ENCODE measurements around the gene ZNF562. TPM values are rescaled to one million over a fixed set of nuclear protein-coding genes. Genes with fewer than 3 reads are reported as not detected.
A peak's percentile ranks its signal among the peaks of the same experiment; 100 is the strongest.
"Not testable (repeated sequence)": the region's sequence is repeated elsewhere in the genome, so short reads cannot be mapped to it uniquely, and the experiment has no call there.

ZNF562 gene
- total and polyA plus RNA-seq, 8 donors = 25.4 to 36.4 (median 27.6) TPM

DNA sequence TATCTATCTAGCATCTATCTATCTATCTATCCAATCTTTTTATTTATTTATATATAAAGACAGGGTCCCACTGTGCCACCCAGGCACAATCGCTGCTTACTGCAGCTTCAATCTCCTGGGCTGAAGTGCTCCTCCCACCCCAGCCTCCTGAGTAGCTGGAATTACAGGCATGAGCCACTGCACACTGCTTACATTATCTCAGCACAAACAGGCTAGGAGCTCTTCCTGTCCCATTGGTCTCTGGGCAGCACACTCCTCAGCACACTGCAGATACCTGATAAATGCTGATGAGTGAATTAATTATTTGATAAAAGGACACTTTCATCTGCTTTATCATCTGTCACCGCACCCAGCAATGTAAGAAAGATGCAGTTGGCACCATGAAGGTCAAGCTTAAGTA lies 16.1 kb downstream of the ZNF562 start:
- peaks cover 4 to 71% of the 10 kb centered on the region in 2 donors for H3K36me3 ChIP-seq
- DNase-seq = no peak
- H3K9me3 ChIP-seq = peaks cover 0 to 13% of the 10 kb centered on the region in 2 donors
- H3K27ac ChIP-seq = no peak overlapping the region
- no peak overlapping the region for H3K4me3 ChIP-seq
- ATAC-seq = no peak
- intact Hi-C loops (cut with DNase I) = no loop called here
- H3K27me3 ChIP-seq = no peaks in the 10 kb centered on the region
- H3K4me1 ChIP-seq = peaks cover 0 to 15% of the 10 kb centered on the region in 2 donors
- TF ChIP-seq, protein P1, sequence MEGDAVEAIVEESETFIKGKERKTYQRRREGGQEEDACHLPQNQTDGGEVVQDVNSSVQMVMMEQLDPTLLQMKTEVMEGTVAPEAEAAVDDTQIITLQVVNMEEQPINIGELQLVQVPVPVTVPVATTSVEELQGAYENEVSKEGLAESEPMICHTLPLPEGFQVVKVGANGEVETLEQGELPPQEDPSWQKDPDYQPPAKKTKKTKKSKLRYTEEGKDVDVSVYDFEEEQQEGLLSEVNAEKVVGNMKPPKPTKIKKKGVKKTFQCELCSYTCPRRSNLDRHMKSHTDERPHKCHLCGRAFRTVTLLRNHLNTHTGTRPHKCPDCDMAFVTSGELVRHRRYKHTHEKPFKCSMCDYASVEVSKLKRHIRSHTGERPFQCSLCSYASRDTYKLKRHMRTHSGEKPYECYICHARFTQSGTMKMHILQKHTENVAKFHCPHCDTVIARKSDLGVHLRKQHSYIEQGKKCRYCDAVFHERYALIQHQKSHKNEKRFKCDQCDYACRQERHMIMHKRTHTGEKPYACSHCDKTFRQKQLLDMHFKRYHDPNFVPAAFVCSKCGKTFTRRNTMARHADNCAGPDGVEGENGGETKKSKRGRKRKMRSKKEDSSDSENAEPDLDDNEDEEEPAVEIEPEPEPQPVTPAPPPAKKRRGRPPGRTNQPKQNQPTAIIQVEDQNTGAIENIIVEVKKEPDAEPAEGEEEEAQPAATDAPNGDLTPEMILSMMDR (IDR thresholded peaks at IDR 0.05) = no peak

DNA sequence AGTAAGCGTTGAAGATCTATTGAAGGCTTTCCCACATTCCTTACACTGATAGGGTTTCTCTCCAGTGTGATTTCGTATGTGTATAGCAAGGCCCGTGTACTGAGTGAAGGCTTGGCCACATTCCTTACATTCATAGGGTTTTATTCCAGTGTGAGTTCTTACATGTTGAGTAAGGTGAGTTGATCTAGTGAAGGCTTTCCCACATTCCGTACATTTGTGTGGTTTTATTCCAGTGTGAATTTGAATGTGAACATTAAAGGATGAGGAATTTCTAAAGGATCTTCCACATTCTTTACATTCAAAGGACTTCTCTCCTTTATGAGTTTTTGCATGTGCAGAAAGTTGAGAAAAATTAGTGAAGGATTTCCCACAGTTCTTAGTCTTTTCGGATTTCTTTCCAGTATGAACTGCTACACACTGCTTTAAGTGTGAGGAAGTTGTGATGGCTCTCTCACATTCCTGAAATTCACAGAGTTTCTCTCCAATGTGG lies 21.8 kb downstream of the ZNF562 start:
- intact Hi-C loops (cut with DNase I); ATAC-seq; DNase-seq; H3K4me3 ChIP-seq; H3K4me1 ChIP-seq; H3K27me3 ChIP-seq; H3K27ac ChIP-seq: not testable (repeated sequence)
- H3K9me3 ChIP-seq = peaks cover 0 to 40% of the 10 kb centered on the region in 2 donors
- H3K36me3 ChIP-seq = peaks cover 4 to 92% of the 10 kb centered on the region in 2 donors

DNA sequence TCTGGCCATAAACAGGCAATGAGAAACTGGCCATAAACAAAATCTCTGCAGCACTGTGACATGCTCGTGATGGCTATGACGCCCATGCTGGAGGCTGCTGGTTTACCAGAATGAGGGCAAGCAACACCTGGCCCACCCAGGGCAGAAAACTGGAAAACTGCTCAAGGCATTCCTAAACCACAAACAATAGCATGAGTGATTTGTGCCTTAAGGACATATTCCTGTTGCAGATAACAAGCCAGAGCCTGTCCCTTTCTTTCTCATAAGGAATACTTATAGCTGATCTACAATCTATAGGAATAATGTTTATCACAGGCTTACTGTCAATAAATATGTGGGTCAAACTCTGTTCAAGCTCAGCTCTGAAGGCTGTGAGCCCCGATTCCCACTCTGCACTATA lies 23.4 kb downstream of the ZNF562 start:
- H3K4me1 ChIP-seq; H3K27me3 ChIP-seq; DNase-seq; H3K27ac ChIP-seq; H3K4me3 ChIP-seq; intact Hi-C loops (cut with DNase I); ATAC-seq: not testable (repeated sequence)
- H3K36me3 ChIP-seq = peaks cover 4 to 80% of the 10 kb centered on the region in 2 donors
- peaks cover 0 to 40% of the 10 kb centered on the region in 2 donors for H3K9me3 ChIP-seq

DNA sequence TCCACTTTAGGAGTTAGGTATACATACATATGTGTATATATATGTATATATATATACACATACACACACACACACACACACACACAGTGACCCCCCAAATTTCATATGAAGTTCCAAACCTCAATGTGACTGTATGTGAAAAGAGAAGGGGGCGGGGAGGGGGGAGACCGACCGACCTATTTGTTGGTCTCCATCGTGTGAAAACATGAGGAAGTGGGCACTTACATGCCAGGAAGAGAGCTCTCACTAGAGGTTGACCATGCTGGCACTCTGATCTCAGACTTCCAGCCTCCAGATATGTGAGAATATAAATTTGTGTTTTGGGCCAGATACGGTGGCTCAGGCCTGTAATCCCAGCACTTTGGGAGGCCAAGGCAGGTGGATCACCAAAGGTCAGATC lies 24.6 kb downstream of the ZNF562 start:
- H3K4me3 ChIP-seq = no peak overlapping the region
- H3K27me3 ChIP-seq = no peaks in the 10 kb centered on the region
- TF ChIP-seq, protein P1 (IDR thresholded peaks at IDR 0.05) = no peak
- intact Hi-C loops (cut with DNase I) = no loop called here
- H3K36me3 ChIP-seq = peaks cover 0 to 69% of the 10 kb centered on the region in 2 donors
- ATAC-seq (no peak), DNase-seq (no peak)
- no peak overlapping the region for H3K27ac ChIP-seq
- no peaks in the 10 kb centered on the region for H3K4me1 ChIP-seq
- H3K9me3 ChIP-seq = peaks cover 0 to 38% of the 10 kb centered on the region in 2 donors

DNA sequence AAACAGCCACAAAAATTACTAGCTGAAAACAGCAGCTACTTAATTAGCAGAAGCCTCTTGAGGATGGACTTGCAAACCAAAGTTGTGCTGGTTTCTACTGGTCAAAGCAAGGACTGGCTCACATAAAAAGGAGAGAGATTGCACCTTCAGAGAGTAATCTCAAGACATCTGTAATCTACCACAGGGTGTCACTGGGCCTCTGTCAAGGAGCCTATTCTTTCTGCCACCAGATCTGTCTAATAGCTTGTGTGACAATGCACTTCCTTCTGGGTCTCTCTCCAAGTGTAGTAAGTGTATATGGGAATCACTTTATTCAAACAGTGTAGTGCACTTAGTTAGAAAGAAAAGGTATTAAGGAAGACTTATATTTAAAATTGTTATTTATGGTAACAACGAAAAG lies 29.4 kb downstream of the ZNF562 start:
- no peaks in the 10 kb centered on the region for H3K4me1 ChIP-seq
- peak; percentile 16 for ATAC-seq
- no peaks in the 10 kb centered on the region for H3K27me3 ChIP-seq
- peaks cover 0 to 8% of the 10 kb centered on the region in 2 donors for H3K9me3 ChIP-seq
- TF ChIP-seq, protein P1 (IDR thresholded peaks at IDR 0.05) = no peak
- H3K36me3 ChIP-seq = peaks cover 0 to 31% of the 10 kb centered on the region in 2 donors
- intact Hi-C loops (cut with DNase I) = no loop called here
- no peak overlapping the region for H3K27ac ChIP-seq
- H3K4me3 ChIP-seq = no peak overlapping the region
- DNase-seq = no peak

DNA sequence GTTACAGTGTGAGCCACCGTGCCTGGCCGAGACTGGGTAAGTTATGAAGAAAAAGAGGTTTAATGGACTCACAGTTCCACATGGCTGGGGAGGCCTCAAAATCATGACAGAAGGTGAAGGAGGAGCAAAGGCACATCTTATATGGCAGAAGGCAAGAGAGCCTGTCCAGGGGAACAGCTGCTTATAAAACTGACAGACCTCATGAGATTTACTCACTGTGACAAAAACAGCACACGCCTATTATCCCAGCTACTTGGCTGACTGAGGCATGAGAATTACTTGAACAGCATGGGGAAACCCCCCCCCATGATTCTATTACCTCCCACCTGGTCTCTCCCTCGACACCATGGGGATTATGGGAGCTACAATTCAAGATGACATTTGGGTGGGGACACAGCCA lies 30.4 kb downstream of the ZNF562 start:
- no peaks in the 10 kb centered on the region for H3K27me3 ChIP-seq
- no peak for DNase-seq
- ATAC-seq = no peak
- no peak overlapping the region for H3K27ac ChIP-seq
- no peak overlapping the region for H3K4me3 ChIP-seq
- H3K9me3 ChIP-seq = peaks cover 0 to 8% of the 10 kb centered on the region in 2 donors
- H3K4me1 ChIP-seq = no peaks in the 10 kb centered on the region
- TF ChIP-seq, protein P1 (IDR thresholded peaks at IDR 0.05) = no peak
- intact Hi-C loops (cut with DNase I) = no loop called here
- H3K36me3 ChIP-seq = peaks cover 0 to 24% of the 10 kb centered on the region in 2 donors
